Common myeloid progenitor, CD34-positive (primary cell): Measurements from ENCODE around the gene MERTK.

Source experiments
- CTCF ChIA-PET: fragments of 350-600 bp; sonication (Branson Sonifier 250); formaldehyde crosslinking; loops from one replicate; lab custom pipeline; 2021; ENCODE audit warnings: antibody characterized with exemption; lab: Charles Lee
- POLR2A ChIA-PET: fragments of 350-600 bp; sonication (Branson Sonifier 250); formaldehyde crosslinking; loops from one replicate; lab custom pipeline; 2021; ENCODE audit warnings: antibody characterized with exemption; lab: Charles Lee
- DNase-seq, 3 donors: peaks; one replicate each; pipeline versions ENCODE4 v3.0.0 to v3.0.0-alpha.2; 2013
- H3K27ac ChIP-seq, 2 experiments: 1 replicate in 1 of 2; 2 replicates in 1 of 2; pipeline ENCODE4 v1.7.0; 2013; ENCODE audit warnings: inconsistent platforms in 2 of 2, low read length in 2 of 2, mild to moderate bottlenecking in 2 of 2, low read depth in 1 of 2, moderate library complexity in 1 of 2; ENCODE audit not compliant: severe bottlenecking in 2 of 2, insufficient read depth in 1 of 2, poor library complexity in 1 of 2
- H3K27me3 ChIP-seq, 5 experiments: replicated peaks in 2 of 5; 1 replicate in 3 of 5; 2 replicates in 2 of 5; pipeline versions ENCODE4 v1.6.1 to v1.7.0; 2013; ENCODE audit warnings: low read length in 4 of 5, mild to moderate bottlenecking in 2 of 5, moderate library complexity in 2 of 5, inconsistent platforms in 1 of 5; ENCODE audit not compliant: insufficient read depth in 5 of 5, control insufficient read depth in 4 of 5
- H3K36me3 ChIP-seq, 4 experiments: 1 replicate in 2 of 4; 2 replicates in 2 of 4; pipeline versions ENCODE4 v1.6.1 to v1.7.0; 2013; ENCODE audit warnings: low read length in 3 of 4, control low read depth in 1 of 4, mild to moderate bottlenecking in 1 of 4; ENCODE audit not compliant: control insufficient read depth in 4 of 4, insufficient read depth in 4 of 4
- H3K4me1 ChIP-seq, 4 experiments: 1 replicate in 3 of 4; 2 replicates in 1 of 4; pipeline versions ENCODE4 v1.6.1 to v1.7.1; 2013; ENCODE audit warnings: low read length in 3 of 4, mild to moderate bottlenecking in 3 of 4, control low read depth in 1 of 4, inconsistent platforms in 1 of 4, moderate library complexity in 1 of 4; ENCODE audit not compliant: control insufficient read depth in 4 of 4, insufficient read depth in 4 of 4; ENCODE audit errors: control extremely low read depth in 1 of 4
- H3K4me3 ChIP-seq, 7 experiments: 1 replicate in 4 of 7; 2 replicates in 3 of 7; pipeline versions ENCODE4 v1.5.1 to v1.7.0; 2013; ENCODE audit warnings: mild to moderate bottlenecking in 7 of 7, low read length in 6 of 7, moderate library complexity in 6 of 7, inconsistent platforms in 2 of 7, low read depth in 2 of 7, control low read depth in 1 of 7; ENCODE audit not compliant: insufficient read depth in 4 of 7, control insufficient read depth in 1 of 7; ENCODE audit errors: extremely low read depth in 1 of 7
- H3K9me3 ChIP-seq, 5 experiments: 1 replicate in 4 of 5; 2 replicates in 1 of 5; pipeline versions ENCODE4 v1.6.1 to v1.7.1; 2013; ENCODE audit warnings: low read length in 4 of 5, mild to moderate bottlenecking in 2 of 5, inconsistent platforms in 1 of 5, low read depth in 1 of 5, moderate library complexity in 1 of 5; ENCODE audit not compliant: control insufficient read depth in 4 of 5, insufficient read depth in 2 of 5; ENCODE audit errors: control extremely low read depth in 1 of 5
- WGBS: methylation state at CpG from one replicate; pipeline ENCODE4 v1.1.5; 2013; ENCODE audit not compliant: insufficient coverage; 5-methylcytosine and 5-hydroxymethylcytosine counted together

MERTK gene

GRCh38 chr2:111940333-111941196 lies 42.2 kb downstream of the MERTK start:
- Histone ChIP-seq H3K4me1 (no peaks in the 10 kb centered on the region), H3K9me3 (no peaks in the 10 kb centered on the region), H3K36me3 (peaks cover 0 to 10% (median 3%) of the 10 kb centered on the region in 4 experiments), H3K4me3 (no peak overlapping the region), H3K27me3 (no peaks in the 10 kb centered on the region), H3K27ac (no peak overlapping the region)
- DNase-seq = no peak
- WGBS = 97% methylated on average over 7 of the region's 10 CpGs
- ChIA-PET CTCF (interaction anchor here (1.1 to 2.7 kb wide), 5 partner anchors 19 to 43 kb away, joined by 3 to 9 read pairs (median 3); no protein-coding TSS in a partner anchor), POLR2A (no interaction called here)

GRCh38 chr2:111941531-111941930 lies 43.1 kb downstream of the MERTK start:
- no peak overlapping the region for H3K4me3 ChIP-seq
- DNase-seq = no peak
- H3K27ac ChIP-seq = no peak overlapping the region
- H3K9me3 ChIP-seq = no peaks in the 10 kb centered on the region
- CTCF ChIA-PET = interaction anchor here (1.2 to 1.5 kb wide), 2 partner anchors 20 to 39 kb away, joined by 3 read pairs; no protein-coding TSS in a partner anchor
- POLR2A ChIA-PET = no interaction called here
- whole genome bisulfite sequencing = 93% methylated on average over 3 of the region's 4 CpGs
- no peaks in the 10 kb centered on the region for H3K4me1 ChIP-seq
- peaks cover 0 to 12% (median 4%) of the 10 kb centered on the region in 4 experiments for H3K36me3 ChIP-seq
- H3K27me3 ChIP-seq = no peaks in the 10 kb centered on the region

- WGBS = 100% methylated on average over 4 of the region's 5 CpGs
- ChIA-PET POLR2A (no interaction called here), CTCF (interaction anchor here (0.7 to 2.1 kb wide), 3 partner anchors 13 to 57 kb away, joined by 3 to 9 read pairs (median 3); no protein-coding TSS in a partner anchor)
- DNase-seq = peak in 2 of 3 donors; percentile 57 to 74
- Histone ChIP-seq H3K4me3 (no peak overlapping the region), H3K27me3 (no peaks in the 10 kb centered on the region), H3K36me3 (peaks cover 3 to 34% (median 16%) of the 10 kb centered on the region in 4 experiments), H3K9me3 (no peaks in the 10 kb centered on the region), H3K4me1 (no peaks in the 10 kb centered on the region), H3K27ac (no peak overlapping the region)
These were observed 46.3 kb downstream of the MERTK start for GRCh38 chr2:111944531-111945210.

- WGBS = 100% methylated on average over 1 of the region's 2 CpGs
- CTCF ChIA-PET = interaction anchor here (0.7 to 2.1 kb wide), 4 partner anchors 12 to 58 kb away, joined by 3 to 9 read pairs (median 3); no protein-coding TSS in a partner anchor
- peaks cover 3 to 34% (median 16%) of the 10 kb centered on the region in 4 experiments for H3K36me3 ChIP-seq
- DNase-seq = no peak
- no peaks in the 10 kb centered on the region for H3K27me3 ChIP-seq
- peak overlapping the region in 1 of 2 experiments; percentile 3 for H3K27ac ChIP-seq
- POLR2A ChIA-PET = interaction anchor here (0.6 kb wide), 1 partner anchor 26 kb away, joined by 3 read pairs; no protein-coding TSS in a partner anchor
- H3K4me1 ChIP-seq = no peaks in the 10 kb centered on the region
- H3K4me3 ChIP-seq = no peak overlapping the region
- H3K9me3 ChIP-seq = no peaks in the 10 kb centered on the region
These were observed 47.3 kb downstream of the MERTK start for GRCh38 chr2:111945444-111946293.

GRCh38 chr2:111946294-111947114 lies 48.1 kb downstream of the MERTK start:
- Histone ChIP-seq H3K4me1 (no peaks in the 10 kb centered on the region), H3K27me3 (no peaks in the 10 kb centered on the region), H3K4me3 (no peak overlapping the region), H3K36me3 (peaks cover 3 to 34% (median 16%) of the 10 kb centered on the region in 4 experiments), H3K27ac (no peak overlapping the region), H3K9me3 (no peaks in the 10 kb centered on the region)
- CTCF ChIA-PET = interaction anchor here (1.1 to 2.1 kb wide), 2 partner anchors 11 to 21 kb away, joined by 3 to 9 read pairs; no protein-coding TSS in a partner anchor
- POLR2A ChIA-PET = no interaction called here
- DNase-seq = no peak
- 83% methylated on average over 5 of the region's 9 CpGs for WGBS

GRCh38 chr2:111947219-111947618 lies 48.8 kb downstream of the MERTK start:
- 96% methylated on average over 11 of the region's 11 CpGs for WGBS
- no peak for DNase-seq
- POLR2A ChIA-PET = no interaction called here
- Histone ChIP-seq H3K36me3 (peaks cover 3 to 34% (median 17%) of the 10 kb centered on the region in 4 experiments), H3K4me1 (no peaks in the 10 kb centered on the region), H3K27me3 (no peaks in the 10 kb centered on the region), H3K4me3 (no peak overlapping the region), H3K27ac (no peak overlapping the region), H3K9me3 (no peaks in the 10 kb centered on the region)
- CTCF ChIA-PET = no interaction called here
